ENCODE data around the gene LBHD2. TPM values are rescaled to one million over a fixed set of nuclear protein-coding genes. Genes with fewer than 3 reads are reported as not detected.

Gene LBHD2
- total RNA-seq, 4 donors from 2014 or later: not detected

DNA sequence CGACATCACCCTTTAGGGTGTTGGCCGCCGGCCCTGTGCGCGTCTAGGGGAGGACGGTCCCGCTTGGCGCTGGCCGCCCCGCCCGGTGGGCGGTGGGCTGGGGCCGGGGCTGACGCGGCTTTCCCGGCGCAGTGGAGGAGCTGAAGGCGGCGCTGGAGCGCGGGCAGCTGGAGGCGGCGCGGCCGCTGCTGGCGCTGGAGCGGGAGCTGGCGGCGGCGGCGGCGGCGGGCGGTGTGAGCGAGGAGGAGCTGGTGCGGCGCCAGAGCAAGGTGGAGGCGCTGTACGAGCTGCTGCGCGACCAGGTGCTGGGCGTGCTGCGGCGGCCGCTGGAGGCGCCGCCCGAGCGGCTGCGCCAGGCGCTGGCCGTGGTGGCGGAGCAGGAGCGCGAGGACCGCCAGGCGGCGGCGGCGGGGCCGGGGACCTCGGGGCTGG lies 42.9 kb downstream of the LBHD2 start:
- TF ChIP-seq, protein P1, sequence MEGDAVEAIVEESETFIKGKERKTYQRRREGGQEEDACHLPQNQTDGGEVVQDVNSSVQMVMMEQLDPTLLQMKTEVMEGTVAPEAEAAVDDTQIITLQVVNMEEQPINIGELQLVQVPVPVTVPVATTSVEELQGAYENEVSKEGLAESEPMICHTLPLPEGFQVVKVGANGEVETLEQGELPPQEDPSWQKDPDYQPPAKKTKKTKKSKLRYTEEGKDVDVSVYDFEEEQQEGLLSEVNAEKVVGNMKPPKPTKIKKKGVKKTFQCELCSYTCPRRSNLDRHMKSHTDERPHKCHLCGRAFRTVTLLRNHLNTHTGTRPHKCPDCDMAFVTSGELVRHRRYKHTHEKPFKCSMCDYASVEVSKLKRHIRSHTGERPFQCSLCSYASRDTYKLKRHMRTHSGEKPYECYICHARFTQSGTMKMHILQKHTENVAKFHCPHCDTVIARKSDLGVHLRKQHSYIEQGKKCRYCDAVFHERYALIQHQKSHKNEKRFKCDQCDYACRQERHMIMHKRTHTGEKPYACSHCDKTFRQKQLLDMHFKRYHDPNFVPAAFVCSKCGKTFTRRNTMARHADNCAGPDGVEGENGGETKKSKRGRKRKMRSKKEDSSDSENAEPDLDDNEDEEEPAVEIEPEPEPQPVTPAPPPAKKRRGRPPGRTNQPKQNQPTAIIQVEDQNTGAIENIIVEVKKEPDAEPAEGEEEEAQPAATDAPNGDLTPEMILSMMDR (IDR thresholded peaks at IDR 0.05): peak in 3 of 6 experiments; percentile 48 to 64 (median 62)
- TF ChIP-seq POLR2A (IDR thresholded peaks at IDR 0.05): peak in 1 of 2 donors; percentile 42
- intact Hi-C loops (cut with DNase I): no loop called here
- no peaks in the 10 kb centered on the region for H3K27me3 ChIP-seq
- no peaks in the 10 kb centered on the region for H3K36me3 ChIP-seq
- H3K9me3 ChIP-seq: no peaks in the 10 kb centered on the region
- peak overlapping the region in 1 of 3 donors; percentile 13 for H3K4me3 ChIP-seq (replicated peaks in 1 of 3)
- peak overlapping the region in 1 of 3 donors; percentile 11 for H3K27ac ChIP-seq
- DNase-seq: peak; percentile 86 to 87
- peaks cover 61 to 94% of the 10 kb centered on the region in 2 donors for H3K4me1 ChIP-seq
- 47% methylated on average over 38 of the region's 62 CpGs; no CpG with 5 or more reads in 1 of the 2 donors for WGBS, 2 donors

DNA sequence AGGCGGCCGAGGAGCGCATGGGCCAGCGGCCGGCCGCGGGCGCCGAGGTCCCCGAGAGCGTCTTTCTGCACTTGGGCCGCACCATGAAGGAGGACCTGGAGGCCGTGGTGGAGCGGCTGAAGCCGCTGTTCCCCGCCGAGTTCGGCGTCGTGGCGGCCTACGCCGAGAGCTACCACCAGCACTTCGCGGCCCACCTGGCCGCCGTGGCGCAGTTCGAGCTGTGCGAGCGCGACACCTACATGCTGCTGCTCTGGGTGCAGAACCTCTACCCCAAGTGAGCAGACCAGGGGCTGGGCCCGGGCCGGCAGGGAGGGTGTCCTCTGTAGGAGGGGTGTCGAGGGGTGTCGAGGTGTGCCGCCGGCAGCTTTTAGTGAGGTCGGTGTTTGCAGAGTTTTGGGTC lies 43.3 kb downstream of the LBHD2 start:
- intact Hi-C loops (cut with DNase I): no loop called here
- H3K9me3 ChIP-seq: no peaks in the 10 kb centered on the region
- H3K27ac ChIP-seq: no peak overlapping the region
- H3K4me1 ChIP-seq: peaks cover 66 to 94% of the 10 kb centered on the region in 2 donors
- H3K36me3 ChIP-seq: no peaks in the 10 kb centered on the region
- TF ChIP-seq, protein P1 (IDR thresholded peaks at IDR 0.05): no peak
- TF ChIP-seq POLR2A (IDR thresholded peaks at IDR 0.05): no peak
- no peak overlapping the region for H3K4me3 ChIP-seq (replicated peaks in 1 of 3)
- DNase-seq: no peak
- WGBS, 2 donors: 78% methylated on average over 8 of the region's 39 CpGs; no CpG with 5 or more reads in 1 of the 2 donors
- no peaks in the 10 kb centered on the region for H3K27me3 ChIP-seq

DNA sequence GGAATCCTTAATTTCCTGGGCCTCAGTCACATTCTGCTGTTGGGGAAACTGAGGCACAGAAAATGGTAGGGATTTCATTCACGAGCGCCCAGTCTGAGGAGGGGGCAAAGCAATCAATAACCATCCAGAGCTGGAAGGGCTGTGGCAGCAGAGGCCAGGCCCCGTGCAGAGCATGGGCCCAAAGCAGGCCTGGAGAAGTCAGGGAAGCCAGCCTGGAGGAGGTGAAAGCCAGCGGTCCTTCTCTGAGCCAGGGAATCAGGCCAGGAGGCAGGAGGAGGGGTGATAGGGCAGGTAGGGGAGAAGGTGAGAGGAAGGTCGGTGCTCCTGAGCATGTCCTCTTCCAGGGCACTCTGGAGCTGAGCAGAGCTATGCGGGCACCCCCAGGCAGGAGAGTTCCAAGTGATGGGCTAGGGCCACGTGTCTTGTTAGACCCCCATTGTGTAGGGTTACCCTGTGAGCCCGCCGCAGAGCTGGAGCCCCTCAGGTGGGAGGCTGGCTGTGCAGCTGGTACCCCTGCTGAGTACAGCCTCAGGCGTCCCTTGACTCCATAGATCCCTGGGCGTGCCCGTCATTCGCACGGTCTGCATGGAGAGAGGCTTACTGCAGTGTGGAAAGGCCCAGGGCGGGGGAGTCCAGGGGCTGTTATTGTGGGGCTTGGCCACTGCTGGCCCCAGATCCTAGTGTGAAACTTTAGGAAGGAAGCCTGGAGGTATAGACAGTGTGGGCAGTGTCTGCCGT lies 44.0 kb downstream of the LBHD2 start:
- Histone ChIP-seq H3K27ac (peak overlapping the region in 2 of 3 donors; percentile 46 to 91), H3K27me3 (no peaks in the 10 kb centered on the region), H3K9me3 (no peaks in the 10 kb centered on the region), H3K4me3 (replicated peaks in 1 of 3) (no peak overlapping the region), H3K4me1 (peaks cover 66 to 93% of the 10 kb centered on the region in 2 donors), H3K36me3 (no peaks in the 10 kb centered on the region)
- no peak for TF ChIP-seq POLR2A (IDR thresholded peaks at IDR 0.05)
- TF ChIP-seq, protein P1 (IDR thresholded peaks at IDR 0.05): no peak
- 91 to 99% methylated on average over 7 to 14 of the region's 16 CpGs for WGBS, 2 donors
- DNase-seq: no peak
- intact Hi-C loops (cut with DNase I): no loop called here

DNA sequence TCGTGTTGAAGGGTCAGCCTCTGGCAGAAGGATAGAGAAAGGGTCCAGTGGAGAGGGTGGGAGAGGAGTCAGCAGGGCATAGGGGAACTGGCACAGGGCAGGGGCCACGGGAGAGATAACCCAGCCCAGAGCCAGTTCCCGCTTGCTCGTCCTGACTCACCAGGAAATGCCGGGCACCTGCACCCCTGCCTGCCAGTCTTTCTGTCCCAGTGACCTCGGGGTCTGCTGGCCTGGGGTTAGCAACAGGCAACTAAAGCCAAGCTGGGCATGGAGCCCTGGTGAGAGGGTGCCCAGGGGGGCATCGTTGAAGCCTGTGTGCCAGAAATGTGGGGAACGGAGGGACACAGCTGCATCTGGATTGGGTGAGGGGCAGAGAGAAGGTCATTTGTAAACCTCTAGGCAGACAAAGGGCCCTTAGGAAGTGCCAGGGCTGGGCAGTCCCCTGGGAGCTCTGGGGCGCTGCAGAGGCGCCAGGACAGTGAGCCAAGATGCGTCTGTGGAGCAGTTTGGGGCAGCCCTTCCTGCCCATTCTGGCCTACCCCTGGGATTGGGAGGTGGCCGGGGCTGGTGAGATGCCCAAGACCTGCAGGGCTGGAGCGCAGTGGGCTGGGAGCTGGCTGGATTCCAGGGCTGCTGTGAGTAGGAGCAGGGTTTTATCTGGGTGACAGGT lies 44.8 kb downstream of the LBHD2 start:
- DNase-seq: peak; percentile 49 to 51
- Histone ChIP-seq H3K4me1 (peaks cover 61 to 86% of the 10 kb centered on the region in 2 donors), H3K4me3 (replicated peaks in 1 of 3) (no peak overlapping the region), H3K36me3 (no peaks in the 10 kb centered on the region), H3K27ac (peak overlapping the region in 2 of 3 donors; percentile 46 to 91), H3K27me3 (no peaks in the 10 kb centered on the region), H3K9me3 (no peaks in the 10 kb centered on the region)
- intact Hi-C loops (cut with DNase I): no loop called here
- TF ChIP-seq, protein P1 (IDR thresholded peaks at IDR 0.05): no peak
- TF ChIP-seq POLR2A (IDR thresholded peaks at IDR 0.05): no peak
- WGBS, 2 donors: 69 to 81% methylated on average over 13 of the region's 13 CpGs

All from thyroid gland (tissue), 4 donors.